Ovary (tissue), 9 donors: Measurements from ENCODE around the gene OVOL1. TPM values are rescaled to one million over a fixed set of nuclear protein-coding genes. Genes with fewer than 3 reads are reported as not detected.
A peak's percentile ranks its signal among the peaks of the same experiment; 100 is the strongest.

Experiments used
- DNase-seq, 5 donors: peaks; one replicate each; pipeline ENCODE4 v3.0.0-alpha.2; 2019 to 2020
- H3K27ac ChIP-seq, 2 donors: fragments of 200-600 bp; one replicate each; pipeline versions ENCODE4 v1.5.1 to v1.8.0; 2019 to 2022
- H3K27me3 ChIP-seq: fragments of 200-600 bp; one replicate; pipeline ENCODE4 v1.8.0; 2022
- H3K36me3 ChIP-seq: fragments of 200-600 bp; sonication (generic); one replicate; pipeline ENCODE4 v1.5.1; 2019
- H3K4me1 ChIP-seq: one replicate; pipeline ENCODE4 v1.8.1; 2013; ENCODE audit warnings: mild to moderate bottlenecking, moderate library complexity; ENCODE audit not compliant: insufficient read depth
- H3K4me3 ChIP-seq: fragments of 200-600 bp; sonication (generic); one replicate; pipeline ENCODE4 v1.5.1; 2017
- H3K9me3 ChIP-seq, 2 donors: fragments of 200-600 bp in 1 of 2; sonication (generic) in 1 of 2; one replicate each; pipeline versions ENCODE4 v1.5.1 to v1.8.1; 2013 to 2019; ENCODE audit warnings: mild to moderate bottlenecking in 1 of 2, moderate library complexity in 1 of 2
- EP300 ChIP-seq: sonication (generic); formaldehyde crosslinking; IDR thresholded peaks from one replicate; pipeline ENCODE4 v1.6.1; 2017; ENCODE audit warnings: antibody characterized with exemption
- POLR2A ChIP-seq: fragments of 450-650 bp; IDR thresholded peaks from one replicate; pipeline ENCODE4 v1.6.1; 2017; ENCODE audit warnings: antibody characterized with exemption, mild to moderate bottlenecking, moderate library complexity
- WGBS, 3 donors: extraction: QIAGEN DNeasy Blood & Tissue Kit in 1 of 3; methylation state at CpG; one replicate each; pipeline versions ENCODE4 v1.1.5 to v1.1.7; 2013 to 2017; 5-methylcytosine and 5-hydroxymethylcytosine counted together
- intact Hi-C, 4 donors: fragments of 100-400 bp; cut with DNase I; formaldehyde crosslinking; loops; one replicate each; pipeline versions ENCODE4 v1.11.0 to v1.15.1; 2022 to 2023
- polyA plus RNA-seq, 2 donors: library from polyadenylated mRNA; stranded (reverse); fragments of 200-250 nt in 1 of 2; fragments of 350-450 nt in 1 of 2; fragmentation: Illumina TruSeq in 1 of 2; extraction: RNeasy Lipid Tissue Mini Kit (QIAGEN cat#74804) in 1 of 2; gene quantifications; one replicate each; pipeline ENCODE4 v1.2.3, GENCODE V29; 2013 to 2014
- total RNA-seq, 7 donors: library from RNA; depleted of rRNA in 2 of 7; stranded (reverse); fragments of >200 nt in 2 of 7; fragmentation: NEBNext Ultra II Directional in 3 of 7; extraction: Animal tissue kit (Norgen Biotek cat#: 25700) in 3 of 7; gene quantifications; one replicate each; pipeline versions ENCODE4 v1.1.0 to v1.2.4, GENCODE V29; 2016 to 2023
- TF ChIP-seq, protein P1 (sequence below), 3 donors: fragments of 450-650 bp in 2 of 3; fragments of 200-600 bp in 1 of 3; IDR thresholded peaks; one replicate each; pipeline versions ENCODE4 v1.5.1 to v1.8.0; 2016 to 2022; ENCODE audit warnings: antibody characterized with exemption in 3 of 3, mild to moderate bottlenecking in 1 of 3
- donor health status: DM: no; HTN: no; CAD: no; lungs with moderate emphysema.
- donor health status: DM: no; HTN: no; CAD: no.
- donor health status: Bipolar disorder and iron deficiency.
- donor health status: DM: yes; HTN: yes; CAD: no.
- donor health status: DM: no; HTN: no; CAD: no.
- donor health status: DM: yes; HTN: yes; CAD: no.

OVOL1 gene
- total and polyA plus RNA-seq, 9 donors = 0.24 to 3.6 (median 0.31) TPM; not detected in 6

GRCh38 chr11:65817835-65818680 lies 31.2 kb downstream of the OVOL1 start:
- intact Hi-C loops = loop anchor here in 3 of 4 donors (1.0 to 10.0 kb wide), 4 partner anchors 38 to 111 kb away; partner anchors contain the start of genes KAT5 (in 2 of the 3) and AP5B1 (in 1 of the 3)
- peaks cover 2% of the 10 kb centered on the region for H3K4me1 ChIP-seq
- no peaks in the 10 kb centered on the region for H3K9me3 ChIP-seq
- no peaks in the 10 kb centered on the region for H3K36me3 ChIP-seq
- peak overlapping the region; percentile 49 for H3K4me3 ChIP-seq
- DNase-seq = peak; percentile 92 to 98 (median 97)
- WGBS, 3 donors = 4 to 9% (median 6%) methylated on average over 46 to 74 of the region's 74 CpGs
- H3K27me3 ChIP-seq = no peaks in the 10 kb centered on the region
- peak overlapping the region in 1 of 2 donors; percentile 72 for H3K27ac ChIP-seq
- TF ChIP-seq, protein P1, sequence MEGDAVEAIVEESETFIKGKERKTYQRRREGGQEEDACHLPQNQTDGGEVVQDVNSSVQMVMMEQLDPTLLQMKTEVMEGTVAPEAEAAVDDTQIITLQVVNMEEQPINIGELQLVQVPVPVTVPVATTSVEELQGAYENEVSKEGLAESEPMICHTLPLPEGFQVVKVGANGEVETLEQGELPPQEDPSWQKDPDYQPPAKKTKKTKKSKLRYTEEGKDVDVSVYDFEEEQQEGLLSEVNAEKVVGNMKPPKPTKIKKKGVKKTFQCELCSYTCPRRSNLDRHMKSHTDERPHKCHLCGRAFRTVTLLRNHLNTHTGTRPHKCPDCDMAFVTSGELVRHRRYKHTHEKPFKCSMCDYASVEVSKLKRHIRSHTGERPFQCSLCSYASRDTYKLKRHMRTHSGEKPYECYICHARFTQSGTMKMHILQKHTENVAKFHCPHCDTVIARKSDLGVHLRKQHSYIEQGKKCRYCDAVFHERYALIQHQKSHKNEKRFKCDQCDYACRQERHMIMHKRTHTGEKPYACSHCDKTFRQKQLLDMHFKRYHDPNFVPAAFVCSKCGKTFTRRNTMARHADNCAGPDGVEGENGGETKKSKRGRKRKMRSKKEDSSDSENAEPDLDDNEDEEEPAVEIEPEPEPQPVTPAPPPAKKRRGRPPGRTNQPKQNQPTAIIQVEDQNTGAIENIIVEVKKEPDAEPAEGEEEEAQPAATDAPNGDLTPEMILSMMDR (IDR thresholded peaks at IDR 0.05) = peak; percentile 96 to 97 (median 96)
- TF ChIP-seq POLR2A (no peak), EP300 (no peak)

DNA sequence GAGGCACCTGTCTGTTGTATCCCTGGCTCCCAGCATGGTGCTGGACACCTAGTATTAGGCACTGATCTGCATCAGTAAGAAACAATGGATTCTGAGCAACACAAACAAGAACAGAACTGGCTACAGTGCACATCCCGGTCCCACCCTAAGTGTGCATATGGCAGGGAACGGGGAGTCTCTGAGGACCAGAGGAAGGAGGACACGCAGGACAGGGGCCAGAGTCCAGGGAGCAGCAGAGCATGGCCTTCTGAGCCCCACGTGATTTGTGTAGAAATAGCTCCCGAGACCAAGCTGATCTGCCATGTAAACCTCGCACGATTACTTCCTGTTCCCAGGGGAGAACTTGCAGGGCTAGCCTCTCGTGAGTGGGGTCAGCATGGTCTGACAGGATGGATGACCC lies 34.2 kb downstream of the OVOL1 start:
- TF ChIP-seq POLR2A = no peak
- TF ChIP-seq, protein P1 (IDR thresholded peaks at IDR 0.05) = no peak
- H3K4me3 ChIP-seq = no peak overlapping the region
- H3K36me3 ChIP-seq = no peaks in the 10 kb centered on the region
- H3K27me3 ChIP-seq = no peaks in the 10 kb centered on the region
- H3K9me3 ChIP-seq = no peaks in the 10 kb centered on the region
- WGBS, 3 donors = 55 to 65% (median 60%) methylated on average over 8 of the region's 8 CpGs
- intact Hi-C loops = no loop called here
- H3K4me1 ChIP-seq = peaks cover 2% of the 10 kb centered on the region
- H3K27ac ChIP-seq = no peak overlapping the region
- no peak for DNase-seq

DNA sequence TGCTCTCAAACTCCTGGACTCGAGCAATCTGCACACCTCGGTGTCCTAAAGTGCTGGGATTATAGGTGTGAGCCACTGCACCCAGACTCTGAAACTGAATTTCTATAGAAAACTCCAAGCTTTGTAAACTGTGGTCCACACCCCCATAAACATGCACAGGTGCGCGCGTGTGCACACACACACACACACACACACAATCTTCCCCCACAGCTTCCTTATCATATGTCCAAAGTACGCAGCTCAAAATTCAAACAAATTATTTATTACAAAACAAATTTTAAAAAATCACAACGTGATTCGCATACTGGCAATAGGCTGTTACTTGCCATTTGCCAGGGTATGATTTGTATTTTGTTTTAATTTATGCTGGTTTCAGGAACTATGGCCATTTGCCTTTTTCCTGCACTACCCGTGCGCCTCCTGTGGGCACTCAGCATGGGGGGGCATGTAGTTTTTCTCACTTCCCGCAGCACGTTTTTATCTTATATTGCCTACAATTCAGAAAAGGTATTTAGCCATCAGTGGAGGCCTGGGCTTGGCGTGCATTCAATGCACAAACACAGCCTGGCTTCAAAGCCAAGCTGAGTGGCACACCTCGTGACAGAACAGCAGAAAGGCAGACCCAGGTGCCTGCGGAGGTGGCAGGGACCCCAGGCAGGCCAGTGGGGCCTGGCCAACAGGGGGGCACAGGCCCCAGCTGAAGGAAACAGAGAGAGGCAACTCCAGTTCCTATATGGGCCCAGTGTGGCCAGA lies 36.1 kb downstream of the OVOL1 start:
- H3K9me3 ChIP-seq = no peaks in the 10 kb centered on the region
- H3K36me3 ChIP-seq = no peaks in the 10 kb centered on the region
- H3K4me3 ChIP-seq = no peak overlapping the region
- intact Hi-C loops = no loop called here
- no peak overlapping the region for H3K27ac ChIP-seq
- TF ChIP-seq EP300 (no peak), POLR2A (no peak)
- TF ChIP-seq, protein P1 (IDR thresholded peaks at IDR 0.05) = no peak
- DNase-seq = no peak
- no peaks in the 10 kb centered on the region for H3K4me1 ChIP-seq
- 71 to 77% (median 77%) methylated on average over 15 of the region's 15 CpGs for WGBS, 3 donors
- no peaks in the 10 kb centered on the region for H3K27me3 ChIP-seq

DNA sequence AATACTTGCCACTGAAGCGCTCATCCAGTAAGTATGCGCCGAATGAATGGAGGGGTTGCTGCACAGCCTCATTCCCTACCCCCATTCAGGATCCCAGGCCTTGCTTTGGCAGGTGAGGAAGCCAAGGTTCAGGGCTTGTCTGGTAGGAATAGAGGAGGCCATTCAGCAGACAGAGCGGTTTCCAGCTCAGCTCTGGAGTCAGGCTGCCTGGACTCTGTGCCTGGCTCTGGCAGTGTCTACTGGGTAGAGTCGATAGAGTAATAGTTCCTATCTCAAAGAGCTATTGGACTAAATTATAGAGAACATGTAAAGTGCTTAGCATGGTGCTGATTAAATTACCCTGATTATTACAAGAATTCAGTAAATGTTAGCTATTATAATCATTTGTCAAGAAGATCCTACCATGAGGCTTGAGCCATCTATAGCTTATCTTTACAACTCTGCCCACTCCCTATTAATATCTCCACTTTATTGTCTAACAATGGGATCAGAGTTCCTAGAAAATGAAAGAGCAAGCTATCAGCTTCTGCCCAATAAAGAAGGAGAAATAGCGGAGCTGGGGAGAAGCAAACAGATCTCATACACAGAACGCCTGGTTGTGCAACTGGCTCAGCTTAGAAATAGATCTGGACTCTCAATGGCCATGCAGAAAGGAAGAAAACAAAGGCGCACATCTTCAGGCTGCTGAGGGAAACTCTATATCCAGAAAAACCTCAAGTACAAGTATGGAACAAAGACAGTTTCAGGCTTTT lies 40.3 kb downstream of the OVOL1 start:
- Histone ChIP-seq H3K27ac (no peak overlapping the region), H3K9me3 (no peaks in the 10 kb centered on the region), H3K27me3 (no peaks in the 10 kb centered on the region), H3K36me3 (no peaks in the 10 kb centered on the region), H3K4me3 (no peak overlapping the region), H3K4me1 (no peaks in the 10 kb centered on the region)
- no peak for DNase-seq
- intact Hi-C loops = no loop called here
- WGBS, 3 donors = 80 to 85% (median 84%) methylated on average over 8 of the region's 8 CpGs
- TF ChIP-seq POLR2A (no peak), EP300 (no peak)
- TF ChIP-seq, protein P1 (IDR thresholded peaks at IDR 0.05) = no peak
